Measurements from ENCODE around the gene PRKG2. TPM values are rescaled to one million over a fixed set of nuclear protein-coding genes. Genes with fewer than 3 reads are reported as not detected.

PRKG2 gene
- total and polyA plus RNA-seq, 2 experiments from 2014 or later, result 6.7 to 17.4 TPM

- peaks cover 9% of the 10 kb centered on the region for H3K27me3 ChIP-seq
- no peaks in the 10 kb centered on the region for H3K4me1 ChIP-seq (ENCODE audit: insufficient read depth)
- 72% methylated on average over 3 of the region's 3 CpGs for WGBS (ENCODE audit: low lambda C conversion rate, missing lambda C conversion rate)
- no peak overlapping the region for H3K4me3 ChIP-seq
- TF ChIP-seq CTCF (IDR thresholded peaks at IDR 0.05; ENCODE audit: poor library complexity) (no peak), EZH2 (IDR thresholded peaks at IDR 0.05; ENCODE audit: borderline replicate concordance) (no peak), EZH2phosphoT487 (IDR thresholded peaks at IDR 0.05; ENCODE audit: low read depth, severe bottlenecking, unreplicated experiment) (no peak)
- H3K36me3 ChIP-seq (replicated peaks; ENCODE audit: insufficient read depth, low read depth), result no peaks in the 10 kb centered on the region
- H3K9me3 ChIP-seq (ENCODE audit: low read depth), result no peaks in the 10 kb centered on the region
- no peaks in the 10 kb centered on the region for H3K9me2 ChIP-seq (replicated peaks; ENCODE audit: insufficient read depth)
- no peak overlapping the region for H3K27ac ChIP-seq
- no peak overlapping the region for H2AFZ ChIP-seq
- no peaks in the 10 kb centered on the region for H3K79me2 ChIP-seq
- DNase-seq (ENCODE audit: low spot score), result no peak
- no peak overlapping the region for H3K4me2 ChIP-seq
- H4K20me1 ChIP-seq (ENCODE audit: insufficient read depth, poor library complexity, severe bottlenecking), result no peaks in the 10 kb centered on the region
Observed at GRCh38 chr4:81049907-81050306, 165.1 kb downstream of the PRKG2 start.

GRCh38 chr4:81049330-81049729 is 165.7 kb downstream of the PRKG2 start:
- H3K27ac ChIP-seq, result no peak overlapping the region
- H3K9me2 ChIP-seq (replicated peaks; ENCODE audit: insufficient read depth), result no peaks in the 10 kb centered on the region
- DNase-seq (ENCODE audit: low spot score), result no peak
- no peak overlapping the region for H2AFZ ChIP-seq
- TF ChIP-seq CTCF (IDR thresholded peaks at IDR 0.05; ENCODE audit: poor library complexity) (no peak), EZH2phosphoT487 (IDR thresholded peaks at IDR 0.05; ENCODE audit: low read depth, severe bottlenecking, unreplicated experiment) (no peak), EZH2 (IDR thresholded peaks at IDR 0.05; ENCODE audit: borderline replicate concordance) (no peak)
- peaks cover 4% of the 10 kb centered on the region for H3K27me3 ChIP-seq
- H3K36me3 ChIP-seq (replicated peaks; ENCODE audit: insufficient read depth, low read depth), result no peaks in the 10 kb centered on the region
- H3K4me2 ChIP-seq, result no peak overlapping the region
- H3K79me2 ChIP-seq, result no peaks in the 10 kb centered on the region
- WGBS (ENCODE audit: low lambda C conversion rate, missing lambda C conversion rate), result 78% methylated on average over 4 of the region's 4 CpGs
- H3K9me3 ChIP-seq (ENCODE audit: low read depth), result no peaks in the 10 kb centered on the region
- no peaks in the 10 kb centered on the region for H4K20me1 ChIP-seq (ENCODE audit: insufficient read depth, poor library complexity, severe bottlenecking)
- no peaks in the 10 kb centered on the region for H3K4me1 ChIP-seq (ENCODE audit: insufficient read depth)
- no peak overlapping the region for H3K4me3 ChIP-seq

GRCh38 chr4:81042578-81043365 is 172.2 kb downstream of the PRKG2 start:
- Histone ChIP-seq H4K20me1 (ENCODE audit: insufficient read depth, poor library complexity, severe bottlenecking) (no peaks in the 10 kb centered on the region), H3K27me3 (peaks cover 6% of the 10 kb centered on the region), H3K4me1 (ENCODE audit: insufficient read depth) (peaks cover 6% of the 10 kb centered on the region), H3K36me3 (replicated peaks; ENCODE audit: insufficient read depth, low read depth) (no peaks in the 10 kb centered on the region), H3K4me2 (no peak overlapping the region), H2AFZ (no peak overlapping the region), H3K4me3 (no peak overlapping the region), H3K79me2 (no peaks in the 10 kb centered on the region), H3K9me2 (replicated peaks; ENCODE audit: insufficient read depth) (no peaks in the 10 kb centered on the region), H3K27ac (no peak overlapping the region), H3K9me3 (ENCODE audit: low read depth) (no peaks in the 10 kb centered on the region)
- no peak for DNase-seq (ENCODE audit: low spot score)
- TF ChIP-seq EZH2phosphoT487 (IDR thresholded peaks at IDR 0.05; ENCODE audit: low read depth, severe bottlenecking, unreplicated experiment) (no peak), CTCF (IDR thresholded peaks at IDR 0.05; ENCODE audit: poor library complexity) (no peak), EZH2 (IDR thresholded peaks at IDR 0.05; ENCODE audit: borderline replicate concordance) (no peak)
- WGBS (ENCODE audit: low lambda C conversion rate, missing lambda C conversion rate), result 81% methylated on average over 5 of the region's 5 CpGs
